Endothelial cell of umbilical vein (primary cell): ENCODE results near the gene TNIP1. TPM values are rescaled to one million over a fixed set of nuclear protein-coding genes. Genes with fewer than 3 reads are reported as not detected.

Experiments used
- BruUV-seq: library from RNA; stranded (reverse); fragments of 400-500 nt; replicated peaks from 2 replicates; lab custom pipeline; 2021; lab: Mats Ljungman, UMichigan
- CTCF ChIA-PET: fragments of 300-600, 350-600 bp; sonication (Branson Sonifier 250); formaldehyde crosslinking; loops from one replicate; lab custom pipeline; 2021; ENCODE audit warnings: antibody characterized with exemption, inconsistent platforms; lab: Charles Lee
- POLR2A ChIA-PET: fragments of 300-600, 350-600 bp; sonication (Branson Sonifier 250); formaldehyde crosslinking; loops from one replicate; lab custom pipeline; 2021; ENCODE audit warnings: antibody characterized with exemption, inconsistent platforms; lab: Charles Lee
- DNase-seq: peaks from one replicate; pipeline ENCODE4 v3.0.0-alpha.2; 2011; ENCODE audit warnings: low read depth, low spot score
- FAIRE-seq: peaks from 2 replicates; lab custom pipeline; 2011; peaks lifted over from hg19 to GRCh38; lab: Jason Lieb, UNC
- H2AFZ ChIP-seq: 2 replicates; pipeline ENCODE4 v1.6.0; 2012; ENCODE audit warnings: low read depth, low read length, control low read depth, inconsistent platforms
- H3K27ac ChIP-seq: 2 replicates; pipeline ENCODE4 v1.5.1; 2011; ENCODE audit warnings: low read depth, mild to moderate bottlenecking, control low read depth, low read length, moderate library complexity; ENCODE audit not compliant: insufficient read depth
- H3K27me3 ChIP-seq, 2 experiments: 2 replicates each; pipeline versions ENCODE4 v1.6.0 to v1.6.1; 2011; ENCODE audit warnings: low read length in 2 of 2, mixed read lengths in 1 of 2; ENCODE audit not compliant: control insufficient read depth in 2 of 2, insufficient read depth in 2 of 2
- H3K36me3 ChIP-seq, 2 experiments: 2 replicates in 1 of 2; 3 replicates in 1 of 2; pipeline ENCODE4 v1.5.1; 2011; ENCODE audit warnings: low read length in 2 of 2, mild to moderate bottlenecking in 1 of 2, moderate library complexity in 1 of 2; ENCODE audit not compliant: control insufficient read depth in 2 of 2, insufficient read depth in 2 of 2; ENCODE audit errors: extremely low read depth in 1 of 2
- H3K4me1 ChIP-seq: 3 replicates; pipeline ENCODE4 v1.5.1; 2011; ENCODE audit warnings: mild to moderate bottlenecking, low read length; ENCODE audit not compliant: control insufficient read depth, insufficient read depth; ENCODE audit errors: extremely low read depth
- H3K4me2 ChIP-seq: 2 replicates; pipeline ENCODE4 v1.6.1; 2011; ENCODE audit warnings: low read length, control low read depth, mixed read lengths; ENCODE audit not compliant: insufficient read depth
- H3K4me3 ChIP-seq, 3 experiments: fragments of 200-600 bp in 1 of 3; sonication (generic), shearing (Covaris generic) in 1 of 3; replicated peaks in 1 of 3; 2 replicates each; pipeline ENCODE4 v1.5.1; 2011 to 2016; ENCODE audit warnings: control low read depth in 3 of 3, low read length in 3 of 3, mild to moderate bottlenecking in 2 of 3, inconsistent platforms in 1 of 3, low read depth in 1 of 3, moderate library complexity in 1 of 3; ENCODE audit not compliant: insufficient read depth in 1 of 3
- H3K79me2 ChIP-seq: 2 replicates; pipeline ENCODE4 v1.6.0; 2012; ENCODE audit warnings: low read length, inconsistent platforms; ENCODE audit not compliant: control insufficient read depth, insufficient read depth
- H3K9ac ChIP-seq: replicated peaks from 2 replicates; pipeline ENCODE3; 2011; ENCODE audit warnings: low read length, control low read depth; ENCODE audit not compliant: insufficient read depth; ENCODE audit errors: extremely low read depth
- H3K9me1 ChIP-seq: replicated peaks from 3 replicates; pipeline ENCODE4 v1.6.0; 2011; ENCODE audit warnings: mild to moderate bottlenecking, low read length; ENCODE audit not compliant: control insufficient read depth, insufficient read depth; ENCODE audit errors: extremely low read depth
- H3K9me3 ChIP-seq: replicated peaks from 2 replicates; pipeline ENCODE4 v1.5.1; 2012; ENCODE audit warnings: low read length, inconsistent platforms; ENCODE audit not compliant: control insufficient read depth, insufficient read depth
- H4K20me1 ChIP-seq: replicated peaks from 2 replicates; pipeline ENCODE3; 2011; ENCODE audit warnings: mild to moderate bottlenecking, low read length; ENCODE audit not compliant: control insufficient read depth, insufficient read depth; ENCODE audit errors: extremely low read depth
- EZH2 ChIP-seq: IDR thresholded peaks from 2 replicates; pipeline ENCODE4 v1.6.1; 2012; ENCODE audit warnings: borderline replicate concordance, low read depth, mild to moderate bottlenecking, moderate library complexity, low read length, inconsistent platforms; ENCODE audit not compliant: severe bottlenecking
- FOS ChIP-seq: IDR thresholded peaks from 2 replicates; pipeline ENCODE4 v1.6.1; 2011; ENCODE audit warnings: mild to moderate bottlenecking, low read length, moderate library complexity, borderline replicate concordance; ENCODE audit not compliant: insufficient read depth
- GATA2 ChIP-seq: IDR thresholded peaks from 2 replicates; pipeline ENCODE4 v1.7.0; 2011; ENCODE audit warnings: low read depth, mild to moderate bottlenecking, moderate library complexity, mixed read lengths, low read length; ENCODE audit not compliant: insufficient read length, insufficient read depth
- JUN ChIP-seq: IDR thresholded peaks from 2 replicates; pipeline ENCODE4 v1.6.1; 2011; ENCODE audit warnings: borderline replicate concordance, low read depth; ENCODE audit not compliant: insufficient read length, insufficient read depth
- MYC ChIP-seq: IDR thresholded peaks from one replicate; pipeline ENCODE4 v1.6.1; 2011; ENCODE audit warnings: mild to moderate bottlenecking, low read depth, low read length
- POLR2A ChIP-seq: IDR thresholded peaks from 2 replicates; pipeline ENCODE4 v1.6.1; 2012; ENCODE audit warnings: low read depth, mild to moderate bottlenecking, control low read depth, low read length
- POLR2AphosphoS5 ChIP-seq: IDR thresholded peaks from 2 replicates; pipeline ENCODE4 v1.6.1; 2012; ENCODE audit warnings: low read depth, mild to moderate bottlenecking, control low read depth, low read length, moderate library complexity; ENCODE audit not compliant: insufficient read depth
- dilution Hi-C: fragments of 300-500 bp; cut with MboI; formaldehyde crosslinking; loops from one replicate; pipeline ENCODE4 v1.15.0; 2019; ENCODE audit warnings: low sequenced_read_pairs; ENCODE audit not compliant: extremely low pct_ligation_motif_present
- intact Hi-C: fragments of 100-400 bp; cut with micrococcal nuclease; formaldehyde crosslinking; loops from one replicate; pipeline ENCODE4 v1.10.0; 2022
- polyA plus RNA-seq, 4 experiments: library from polyadenylated mRNA; depleted of rRNA in 3 of 4; stranded (reverse) in 3 of 4; unstranded in 1 of 4; fragments of >200 nt; gene quantifications; 2 replicates each; pipeline versions ENCODE4 v1.2.1 to v1.2.3, GENCODE V29; 2011 to 2012; ENCODE audit warnings: missing spikeins in 1 of 4
- total RNA-seq: library from RNA; stranded (reverse); gene quantifications from 2 replicates; pipeline ENCODE4 v1.2.3, GENCODE V29; 2021
- TF ChIP-seq, protein P1 (sequence below): IDR thresholded peaks from 2 replicates; pipeline ENCODE4 v1.6.1; 2011; ENCODE audit not compliant: insufficient read depth, insufficient read length
- TF ChIP-seq, protein P2 (sequence below), 2 donors: IDR thresholded peaks; 1 replicate in 1 of 2; 2 replicates in 1 of 2; pipeline ENCODE4 v1.5.1; 2011; ENCODE audit warnings: low read length in 2 of 2, mild to moderate bottlenecking in 2 of 2, moderate library complexity in 2 of 2, control low read depth in 1 of 2, inconsistent platforms in 1 of 2, low read depth in 1 of 2; ENCODE audit not compliant: insufficient read depth in 1 of 2; ENCODE audit errors: extremely low read depth in 1 of 2

TNIP1 gene
- total and polyA plus RNA-seq, 2 donors (not counting 3 experiments of a cell fraction or from before 2014, with no cell fraction given) = 43.0 to 96.8 TPM

DNA sequence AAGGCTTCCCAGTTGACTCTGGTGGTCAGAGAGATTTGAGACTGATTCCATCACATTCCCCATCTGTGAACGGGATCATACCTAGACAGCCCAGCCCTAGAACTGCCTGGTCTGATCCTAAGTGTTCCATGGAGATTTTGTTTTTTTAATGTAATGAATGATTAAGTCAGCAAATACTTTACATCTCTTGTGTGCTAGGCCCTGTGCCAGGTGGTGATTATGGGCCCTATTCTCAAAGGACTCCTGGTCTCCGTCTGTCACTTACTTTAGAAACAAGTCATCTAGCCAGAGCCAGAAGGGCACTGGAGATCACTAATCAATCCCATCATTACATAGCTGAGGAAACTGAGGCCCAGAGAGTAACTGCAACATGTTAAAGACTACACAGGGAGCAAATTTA is 61.5 kb downstream of the TNIP1 start:
- Histone ChIP-seq H3K27ac (no peak overlapping the region), H3K9me3 (no peaks in the 10 kb centered on the region), H3K79me2 (no peaks in the 10 kb centered on the region), H3K4me1 (peaks cover 21% of the 10 kb centered on the region), H3K4me3 (no peak overlapping the region), H3K4me2 (no peak overlapping the region), H3K36me3 (no peaks in the 10 kb centered on the region), H3K9me1 (no peaks in the 10 kb centered on the region), H2AFZ (no peak overlapping the region), H3K27me3 (peaks cover 3 to 9% of the 10 kb centered on the region in 2 experiments), H4K20me1 (no peaks in the 10 kb centered on the region), H3K9ac (no peak overlapping the region)
- FAIRE-seq = no peak
- DNase-seq = no peak
- CTCF ChIA-PET = no interaction called here
- TF ChIP-seq, protein P1, sequence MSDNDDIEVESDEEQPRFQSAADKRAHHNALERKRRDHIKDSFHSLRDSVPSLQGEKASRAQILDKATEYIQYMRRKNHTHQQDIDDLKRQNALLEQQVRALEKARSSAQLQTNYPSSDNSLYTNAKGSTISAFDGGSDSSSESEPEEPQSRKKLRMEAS = no peak
- TF ChIP-seq, protein P2, sequence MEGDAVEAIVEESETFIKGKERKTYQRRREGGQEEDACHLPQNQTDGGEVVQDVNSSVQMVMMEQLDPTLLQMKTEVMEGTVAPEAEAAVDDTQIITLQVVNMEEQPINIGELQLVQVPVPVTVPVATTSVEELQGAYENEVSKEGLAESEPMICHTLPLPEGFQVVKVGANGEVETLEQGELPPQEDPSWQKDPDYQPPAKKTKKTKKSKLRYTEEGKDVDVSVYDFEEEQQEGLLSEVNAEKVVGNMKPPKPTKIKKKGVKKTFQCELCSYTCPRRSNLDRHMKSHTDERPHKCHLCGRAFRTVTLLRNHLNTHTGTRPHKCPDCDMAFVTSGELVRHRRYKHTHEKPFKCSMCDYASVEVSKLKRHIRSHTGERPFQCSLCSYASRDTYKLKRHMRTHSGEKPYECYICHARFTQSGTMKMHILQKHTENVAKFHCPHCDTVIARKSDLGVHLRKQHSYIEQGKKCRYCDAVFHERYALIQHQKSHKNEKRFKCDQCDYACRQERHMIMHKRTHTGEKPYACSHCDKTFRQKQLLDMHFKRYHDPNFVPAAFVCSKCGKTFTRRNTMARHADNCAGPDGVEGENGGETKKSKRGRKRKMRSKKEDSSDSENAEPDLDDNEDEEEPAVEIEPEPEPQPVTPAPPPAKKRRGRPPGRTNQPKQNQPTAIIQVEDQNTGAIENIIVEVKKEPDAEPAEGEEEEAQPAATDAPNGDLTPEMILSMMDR (IDR thresholded peaks at IDR 0.05; ENCODE audit: extremely low read depth in 1 of 2, insufficient read depth in 1 of 2, low read depth in 1 of 2, low read length in 2 of 2) = no peak
- TF ChIP-seq JUN = no peak
- TF ChIP-seq EZH2 = no peak
- TF ChIP-seq POLR2AphosphoS5 = no peak
- TF ChIP-seq FOS = no peak
- no peak for TF ChIP-seq GATA2
- TF ChIP-seq POLR2A = no peak
- no peak for TF ChIP-seq MYC
- BruUV-seq = no TSS peak
- POLR2A ChIA-PET = no interaction called here
- intact Hi-C loops = no loop called here
- dilution Hi-C loops = no loop called here
